ENCODE measurements around the gene NHS.
A peak's percentile ranks its signal among the peaks of the same experiment; 100 is the strongest.

Gene NHS

DNA sequence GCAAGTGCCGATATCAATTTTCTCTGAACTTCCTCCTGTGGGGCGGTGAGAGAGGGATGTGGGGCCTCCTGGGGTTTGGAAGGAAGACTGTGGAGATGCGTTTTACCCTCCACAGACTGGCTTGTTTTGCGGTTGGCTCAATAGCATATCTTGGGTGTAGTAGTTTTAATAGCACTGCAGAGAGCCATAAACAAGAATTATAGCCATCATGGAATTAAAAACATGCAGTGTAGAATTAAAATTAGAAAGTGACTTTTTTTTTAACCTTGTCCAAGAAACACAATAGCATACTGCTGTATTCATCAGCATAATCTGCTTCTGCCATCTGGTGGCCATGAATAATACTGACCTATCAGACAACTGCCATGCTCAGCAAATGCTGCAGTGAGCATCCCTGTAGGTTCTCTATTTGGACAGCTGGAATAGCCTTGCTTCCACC lies 315.0 kb downstream of the NHS start:
- peak; percentile 50 for DNase-seq

DNA sequence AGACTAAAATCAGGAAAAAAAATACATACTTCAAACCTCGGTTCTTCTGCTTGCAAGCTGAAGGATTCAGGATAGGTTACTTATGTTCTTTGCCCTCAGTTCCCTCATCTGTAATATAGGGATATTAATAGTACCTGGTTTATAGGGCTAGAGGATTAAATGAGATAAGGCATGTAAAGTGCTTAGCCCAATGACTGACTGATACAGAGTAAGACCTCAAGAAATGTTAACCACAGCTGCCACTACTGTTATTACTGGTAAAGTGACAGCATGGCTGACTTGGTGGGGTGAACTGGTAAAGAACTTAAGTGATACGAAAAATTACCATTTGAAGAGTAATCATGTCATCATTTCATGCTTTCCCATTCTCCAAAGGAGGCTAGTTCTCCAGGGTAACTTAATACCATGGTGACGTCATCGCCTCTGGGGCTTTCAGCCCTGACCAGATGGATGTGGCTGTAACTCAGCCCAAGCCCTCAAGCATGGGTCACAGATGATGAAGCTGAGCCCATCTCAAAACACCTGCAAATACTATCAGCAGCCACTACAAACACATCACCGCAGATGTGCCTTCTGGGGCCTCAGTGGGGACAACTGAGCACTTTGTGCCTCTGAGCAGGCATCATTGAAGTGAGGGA lies 317.8 kb downstream of the NHS start:
- DNase-seq = no peak

DNA sequence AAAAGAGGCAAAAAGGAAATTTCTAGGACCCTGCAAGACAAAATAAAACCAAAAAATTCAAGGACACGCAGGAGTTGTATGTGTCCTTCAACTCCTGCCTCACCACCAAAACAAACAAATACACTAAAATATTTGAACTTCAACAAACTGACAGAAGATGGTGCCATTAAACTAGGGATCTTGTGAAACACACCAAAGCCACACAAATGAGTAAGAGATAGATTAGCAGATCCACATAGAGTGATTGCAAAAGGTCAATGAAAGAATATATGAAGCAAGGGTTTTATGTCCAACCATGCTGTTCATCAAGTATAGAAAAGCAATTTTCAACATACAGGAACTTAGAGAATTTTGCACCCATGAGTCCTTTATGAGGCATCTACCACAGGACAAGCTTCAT lies 322.2 kb downstream of the NHS start:
- DNase-seq = no peak

- no peak for DNase-seq
Measured at GRCh38 chrX:17700976-17701375, 326.0 kb downstream of the NHS start.

DNA sequence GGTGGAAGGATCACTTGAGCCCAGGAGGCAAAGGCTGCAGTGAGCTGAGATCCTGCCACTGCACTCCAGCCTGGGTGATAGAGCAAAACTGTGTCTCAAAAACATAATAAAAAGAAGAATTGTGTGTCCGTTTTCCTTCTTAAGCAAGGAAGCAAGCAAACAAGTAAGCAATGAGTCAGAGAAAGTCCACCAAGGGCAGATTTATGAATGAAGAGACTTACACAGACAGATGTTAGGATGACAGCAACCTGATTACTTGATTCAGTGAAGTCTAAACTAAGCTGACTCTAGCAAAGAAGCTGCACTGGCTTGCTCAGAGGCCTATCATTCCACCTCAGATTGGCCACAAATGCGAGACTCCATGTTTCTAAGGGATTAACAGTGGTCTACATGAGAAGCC lies 328.2 kb downstream of the NHS start:
- no peak for DNase-seq

DNA sequence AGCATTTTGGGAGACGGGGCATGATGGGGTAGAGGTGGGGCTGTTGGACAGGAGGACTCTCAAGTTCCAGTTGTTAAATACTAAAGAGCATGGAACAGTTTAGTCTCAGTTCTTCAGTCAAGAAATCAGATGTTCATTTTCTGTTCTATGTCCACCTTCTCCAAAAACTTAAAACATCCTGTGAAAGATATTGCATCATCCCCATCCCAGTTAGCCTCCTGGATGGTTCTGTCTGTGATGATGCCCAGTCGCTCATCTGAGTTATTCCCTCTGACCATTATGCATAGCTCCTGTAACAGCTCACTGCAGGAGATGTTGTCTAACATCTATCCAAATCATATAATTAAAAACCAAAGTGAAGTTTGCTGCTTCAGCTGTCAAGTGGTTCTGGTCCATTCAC lies 330.2 kb downstream of the NHS start:
- no peak for DNase-seq

DNA sequence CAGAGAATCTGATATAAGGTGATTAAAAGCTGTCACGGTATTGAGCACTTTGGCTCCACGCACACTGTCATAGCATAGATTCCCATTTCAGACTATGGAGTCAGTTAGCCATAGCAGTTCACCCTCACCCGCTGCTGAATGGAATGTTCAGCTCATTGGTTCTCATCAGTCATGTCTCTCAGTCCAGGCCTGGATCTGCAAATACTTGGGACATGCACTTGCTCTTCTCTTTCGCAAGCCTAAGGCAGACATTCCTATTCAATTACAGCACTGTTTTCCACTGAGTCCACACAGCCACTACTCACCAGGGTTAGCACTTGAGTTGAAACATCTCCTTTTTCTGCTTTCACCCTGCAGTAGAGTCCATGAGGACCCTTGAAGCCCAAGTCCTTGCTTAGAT lies 331.7 kb downstream of the NHS start:
- DNase-seq = no peak

- no peak for DNase-seq
Measured at GRCh38 chrX:17707731-17708130, 332.7 kb downstream of the NHS start.

DNA sequence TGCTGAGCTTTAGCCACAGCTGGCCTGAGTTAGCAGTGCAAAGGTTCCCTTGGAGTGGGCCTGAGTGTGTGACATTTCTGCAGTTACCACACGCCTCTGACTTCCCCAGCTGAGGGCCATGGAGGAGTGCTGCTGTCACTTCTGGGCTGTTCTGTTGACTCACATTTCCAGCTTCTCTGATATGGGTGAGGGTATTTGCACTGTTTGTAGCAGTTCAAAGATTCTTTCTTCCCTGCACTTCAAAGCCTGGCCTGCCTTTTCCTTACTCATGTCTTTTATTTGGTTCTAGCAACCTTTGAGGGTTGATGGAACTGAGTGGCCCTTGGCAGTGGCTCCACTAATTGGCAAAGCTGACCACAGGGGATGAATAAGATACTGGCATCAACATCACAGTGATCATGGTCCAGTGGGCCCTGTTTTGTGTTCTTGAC lies 335.9 kb downstream of the NHS start:
- no peak for DNase-seq

DNA sequence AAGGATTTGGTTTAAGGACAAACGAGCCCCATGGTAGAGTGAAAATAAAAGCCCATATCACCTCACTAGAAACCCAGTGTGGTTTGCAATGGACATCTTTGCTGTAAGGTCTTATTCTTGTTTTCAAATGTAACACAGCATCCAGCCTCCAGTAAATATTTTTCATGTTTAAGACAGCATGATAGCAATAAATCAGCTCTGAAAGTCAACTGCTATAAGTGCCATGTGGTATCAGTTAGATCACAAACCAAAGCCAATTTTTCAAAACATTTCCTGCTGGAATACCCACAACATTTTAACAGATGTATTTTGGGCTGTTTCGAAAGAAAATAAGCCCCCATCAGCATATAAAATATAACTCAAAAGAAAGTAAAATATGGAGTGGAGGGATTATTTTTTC lies 338.3 kb downstream of the NHS start:
- no peak for DNase-seq

GRCh38 chrX:17718649-17719165 lies 343.7 kb downstream of the NHS start:
- DNase-seq = no peak

DNA sequence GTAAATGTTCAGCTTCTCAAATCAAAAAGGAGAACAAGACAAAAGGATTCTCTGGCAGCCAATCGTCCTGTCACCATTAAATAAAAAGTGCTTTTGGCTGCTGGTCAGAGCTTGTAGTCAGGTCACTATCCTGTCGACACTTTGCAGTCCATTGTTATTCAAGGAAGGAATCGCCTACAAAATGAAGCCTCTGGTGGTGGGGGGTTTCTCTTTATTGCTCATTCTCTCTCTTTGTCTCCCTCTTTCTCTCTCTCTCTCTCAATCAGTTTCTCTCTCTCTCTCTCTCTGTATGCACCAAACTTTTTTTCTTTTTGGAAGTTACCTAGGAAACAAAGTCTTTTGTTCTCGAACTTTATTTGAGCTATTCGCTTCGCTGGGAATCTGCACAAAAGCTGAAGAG lies 344.7 kb downstream of the NHS start:
- no peak for DNase-seq

DNA sequence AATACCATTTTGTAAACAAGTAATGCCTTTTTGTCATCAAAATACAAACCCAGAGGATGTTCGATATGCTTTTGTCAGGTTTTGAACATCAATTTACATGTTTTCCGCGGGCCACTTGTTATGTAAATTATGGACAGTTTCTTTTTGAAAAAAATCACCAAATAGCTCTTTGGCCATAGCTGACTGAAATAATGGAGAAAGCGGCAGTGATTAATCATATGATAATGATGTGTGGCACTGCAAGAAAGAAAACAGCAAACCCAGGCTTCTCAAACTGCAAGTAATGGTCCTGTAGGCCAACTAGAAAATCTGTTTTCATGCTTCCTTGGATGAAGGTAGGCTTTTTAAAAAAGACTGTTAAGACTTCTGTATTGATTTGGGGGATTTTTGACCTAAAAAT lies 346.7 kb downstream of the NHS start:
- no peak for DNase-seq

DNA sequence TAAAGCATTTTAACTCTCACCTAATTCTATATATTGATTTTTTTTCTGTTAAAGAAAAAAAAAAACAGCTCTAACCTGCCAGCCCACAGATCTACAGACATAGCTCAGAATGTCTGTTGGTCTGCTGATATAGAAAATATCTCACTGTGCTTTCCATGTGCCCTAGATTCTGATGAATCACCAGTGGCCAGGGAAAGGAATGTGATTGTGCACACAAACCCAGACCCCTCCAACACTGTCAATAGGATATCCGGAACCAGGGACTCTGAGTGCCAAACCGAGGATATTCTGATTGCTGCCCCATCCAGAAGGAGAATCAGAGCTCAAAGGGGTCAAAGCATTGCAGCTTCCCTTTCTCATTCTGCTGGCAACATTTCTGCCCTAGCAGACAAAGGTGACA lies 350.2 kb downstream of the NHS start:
- no peak for DNase-seq

- no peak for DNase-seq
Measured at GRCh38 chrX:17732138-17732783, 357.3 kb downstream of the NHS start.

GRCh38 chrX:17735406-17735805 lies 360.4 kb downstream of the NHS start:
- DNase-seq = no peak

DNA sequence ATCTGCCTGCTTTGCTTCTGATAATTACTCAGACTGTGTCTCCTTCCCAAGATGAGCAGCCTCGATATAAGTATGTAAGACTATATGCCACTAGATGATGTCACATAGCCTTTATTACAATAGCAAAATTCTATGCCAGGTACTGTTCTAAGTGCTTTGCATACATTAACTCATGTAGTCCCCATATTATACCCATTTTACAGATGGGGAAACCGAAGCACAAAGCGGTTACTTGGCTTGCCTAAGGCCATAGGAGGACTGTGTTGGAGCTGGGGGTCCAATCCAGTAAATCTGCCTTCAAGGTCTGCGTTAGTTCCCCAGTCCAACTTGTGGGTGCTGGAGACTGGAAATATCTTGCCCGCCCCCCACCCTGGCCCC lies 361.5 kb downstream of the NHS start:
- DNase-seq = no peak

- peak; percentile 97 for DNase-seq
Measured at GRCh38 chrX:17736856-17737709, 362.1 kb downstream of the NHS start, which contains the start of gene SCML1. Gene SCML1, plus strand, starts transcription at chrX:17737493. Its CDS starts 6,694 bp downstream, at chrX:17744187.

GRCh38 chrX:17737710-17737985 lies 362.6 kb downstream of the NHS start:
- DNase-seq = no peak

- DNase-seq = peak; percentile 41
Measured at GRCh38 chrX:17737986-17738713, 363.1 kb downstream of the NHS start.

DNA sequence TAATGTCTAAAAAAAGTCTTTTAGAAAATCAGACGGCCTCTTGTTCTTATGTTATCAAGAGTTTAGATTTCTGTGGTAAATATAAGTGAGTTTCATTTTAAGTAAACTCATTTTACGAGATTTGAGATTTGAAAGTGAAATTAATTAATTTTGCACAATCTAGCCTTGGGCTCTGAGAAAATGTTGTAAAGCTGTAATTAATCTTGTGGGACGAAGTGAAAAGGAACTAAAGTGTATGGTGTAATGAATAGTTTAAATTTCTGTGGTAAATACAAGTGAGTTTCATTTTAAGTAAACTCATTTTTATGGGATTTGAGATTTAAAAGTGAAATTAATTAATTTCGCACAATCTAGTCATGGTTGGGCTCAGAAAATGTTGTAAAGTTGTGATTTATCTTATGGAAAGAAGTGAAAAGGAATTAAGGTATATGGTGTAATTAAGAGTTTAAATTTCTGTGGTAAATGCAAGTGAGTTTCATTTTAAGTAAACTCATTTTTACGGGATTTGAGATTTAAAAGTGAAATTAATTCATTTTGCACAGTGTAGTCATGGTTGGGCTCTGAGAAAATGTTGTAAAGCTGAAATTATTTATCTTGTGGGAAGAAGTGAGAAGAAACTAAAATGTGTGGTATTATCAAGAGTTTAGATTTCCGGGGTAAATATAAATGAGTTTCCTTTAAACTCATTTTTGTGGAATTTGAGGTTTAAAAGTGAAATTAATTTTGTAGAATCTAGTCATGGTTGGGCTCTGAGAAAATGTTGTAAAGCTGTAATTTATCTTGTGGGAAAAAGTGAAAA lies 363.9 kb downstream of the NHS start:
- DNase-seq = no peak
